Neuronal stem cell (in vitro differentiated cells): ENCODE data around the gene PRXL2C.

Source experiments
- DNase-seq: peaks from one replicate; pipeline ENCODE4 v3.0.0-alpha.2; 2013; ENCODE audit warnings: low spot score
- H2AFZ ChIP-seq: one replicate; pipeline ENCODE4 v1.6.1; 2013; ENCODE audit warnings: mild to moderate bottlenecking, low read length, inconsistent platforms
- H2AK5ac ChIP-seq: 2 replicates; pipeline ENCODE4 v1.6.1; 2013; ENCODE audit warnings: low read depth, mild to moderate bottlenecking, inconsistent platforms, low read length, moderate library complexity, mixed read lengths
- H2BK120ac ChIP-seq: 2 replicates; pipeline ENCODE4 v1.6.1; 2013; ENCODE audit warnings: low read depth, mild to moderate bottlenecking, inconsistent platforms, low read length, moderate library complexity, mixed read lengths
- H2BK12ac ChIP-seq: one replicate; pipeline ENCODE4 v1.6.1; 2013; ENCODE audit warnings: low read length, inconsistent platforms
- H2BK15ac ChIP-seq: 2 replicates; pipeline ENCODE4 v1.6.1; 2013; ENCODE audit warnings: mild to moderate bottlenecking, low read length, inconsistent platforms, mixed read lengths
- H2BK5ac ChIP-seq: one replicate; pipeline ENCODE4 v1.6.1; 2013; ENCODE audit warnings: inconsistent platforms, mild to moderate bottlenecking, low read length, moderate library complexity
- H3K14ac ChIP-seq: one replicate; pipeline ENCODE4 v1.6.1; 2013; ENCODE audit warnings: low read length, inconsistent platforms
- H3K18ac ChIP-seq: 2 replicates; pipeline ENCODE4 v1.6.1; 2013; ENCODE audit warnings: low read length, inconsistent platforms
- H3K23ac ChIP-seq: 2 replicates; pipeline ENCODE4 v1.6.1; 2013; ENCODE audit warnings: low read depth, mild to moderate bottlenecking, mixed read lengths, low read length, inconsistent platforms; ENCODE audit not compliant: poor library complexity
- H3K27ac ChIP-seq: replicated peaks from 3 replicates; pipeline ENCODE4 v1.5.1; 2013; ENCODE audit warnings: low read length, inconsistent platforms
- H3K27me3 ChIP-seq, 3 experiments: 2 replicates each; pipeline ENCODE4 v1.6.1; 2013; ENCODE audit warnings: low read length in 3 of 3, mild to moderate bottlenecking in 2 of 3, inconsistent platforms in 1 of 3, low read depth in 1 of 3, mixed read lengths in 1 of 3, moderate library complexity in 1 of 3; ENCODE audit not compliant: control insufficient read depth in 3 of 3, insufficient read depth in 3 of 3
- H3K36me3 ChIP-seq, 2 donors: replicated peaks in 1 of 2; 2 replicates each; pipeline ENCODE4 v1.6.1; 2013; ENCODE audit warnings: low read length in 2 of 2; ENCODE audit not compliant: control insufficient read depth in 2 of 2, insufficient read depth in 2 of 2
- H3K4ac ChIP-seq: 2 replicates; pipeline ENCODE4 v1.6.1; 2013; ENCODE audit warnings: inconsistent platforms, mild to moderate bottlenecking, low read length, moderate library complexity
- H3K4me1 ChIP-seq, 2 donors: 1 replicate in 1 of 2; 2 replicates in 1 of 2; pipeline ENCODE4 v1.6.1; 2013; ENCODE audit warnings: low read length in 2 of 2, low read depth in 1 of 2; ENCODE audit not compliant: control insufficient read depth in 2 of 2, insufficient read depth in 1 of 2
- H3K4me2 ChIP-seq: one replicate; pipeline ENCODE4 v1.6.1; 2013; ENCODE audit warnings: mild to moderate bottlenecking, low read length, inconsistent platforms; ENCODE audit not compliant: insufficient read depth, poor library complexity, severe bottlenecking
- H3K4me3 ChIP-seq, 2 donors: 2 replicates each; pipeline ENCODE4 v1.5.1; 2013; ENCODE audit warnings: low read length in 2 of 2, mild to moderate bottlenecking in 2 of 2, inconsistent platforms in 1 of 2, moderate library complexity in 1 of 2
- H3K79me1 ChIP-seq: one replicate; pipeline ENCODE4 v1.6.1; 2013; ENCODE audit warnings: low read depth, mild to moderate bottlenecking, inconsistent platforms, low read length, moderate library complexity
- H3K9ac ChIP-seq: one replicate; pipeline ENCODE4 v1.6.1; 2013; ENCODE audit warnings: mild to moderate bottlenecking, low read depth, low read length, inconsistent platforms; ENCODE audit not compliant: poor library complexity
- H3K9me3 ChIP-seq, 2 donors: replicated peaks in 1 of 2; 2 replicates each; pipeline versions ENCODE3 to v1.6.1; 2013; ENCODE audit warnings: low read length in 2 of 2, mild to moderate bottlenecking in 2 of 2, inconsistent platforms in 1 of 2, low read depth in 1 of 2, mixed read lengths in 1 of 2, moderate library complexity in 1 of 2; ENCODE audit not compliant: control insufficient read depth in 2 of 2, insufficient read depth in 1 of 2
- H4K8ac ChIP-seq: one replicate; pipeline ENCODE4 v1.6.1; 2013; ENCODE audit warnings: low read depth, mild to moderate bottlenecking, inconsistent platforms, low read length, moderate library complexity
- H4K91ac ChIP-seq: one replicate; pipeline ENCODE4 v1.6.1; 2013; ENCODE audit warnings: low read length, low read depth, mild to moderate bottlenecking, inconsistent platforms; ENCODE audit not compliant: poor library complexity
- WGBS, 2 donors: extraction: QIAGEN DNeasy Blood & Tissue Kit; methylation state at CpG; one replicate each; pipeline ENCODE4 v1.1.7; 2013; ENCODE audit warnings: missing lambda C conversion rate in 2 of 2, mixed read lengths in 1 of 2; ENCODE audit not compliant: insufficient read length in 2 of 2, insufficient replicate concordance in 1 of 2; ENCODE audit errors: extremely low coverage in 2 of 2; 5-methylcytosine and 5-hydroxymethylcytosine counted together

Gene PRXL2C

GRCh38 chr9:96646081-96646991 lies 8.8 kb downstream of the PRXL2C start:
- no peak overlapping the region for H2BK120ac ChIP-seq
- H2AK5ac ChIP-seq: no peak overlapping the region
- no peaks in the 10 kb centered on the region for H3K27me3 ChIP-seq
- H2BK5ac ChIP-seq: no peak overlapping the region
- no peak overlapping the region for H3K4me2 ChIP-seq
- H3K4ac ChIP-seq: no peak overlapping the region
- no peak overlapping the region for H3K27ac ChIP-seq
- no peak overlapping the region for H3K4me3 ChIP-seq
- no peaks in the 10 kb centered on the region for H3K4me1 ChIP-seq
- H3K23ac ChIP-seq: no peak overlapping the region
- no peak for DNase-seq
- no CpG with 5 or more reads among the region's 13 CpGs for WGBS, 2 donors
- no peak overlapping the region for H2AFZ ChIP-seq
- no peak overlapping the region for H2BK12ac ChIP-seq
- H4K91ac ChIP-seq: no peak overlapping the region
- peaks cover 4 to 14% of the 10 kb centered on the region in 2 donors for H3K36me3 ChIP-seq
- H3K9ac ChIP-seq: no peak overlapping the region
- no peak overlapping the region for H2BK15ac ChIP-seq
- no peak overlapping the region for H3K14ac ChIP-seq
- H3K18ac ChIP-seq: no peak overlapping the region
- H4K8ac ChIP-seq: no peak overlapping the region
- no peaks in the 10 kb centered on the region for H3K79me1 ChIP-seq
- no peaks in the 10 kb centered on the region for H3K9me3 ChIP-seq

- Histone ChIP-seq H3K9ac (no peak overlapping the region), H3K14ac (no peak overlapping the region), H3K4me3 (no peak overlapping the region), H2BK12ac (no peak overlapping the region), H2BK120ac (no peak overlapping the region), H3K79me1 (no peaks in the 10 kb centered on the region), H2AK5ac (no peak overlapping the region), H4K91ac (no peak overlapping the region), H3K27ac (no peak overlapping the region), H3K18ac (no peak overlapping the region), H2AFZ (no peak overlapping the region), H3K23ac (no peak overlapping the region), H3K4me2 (no peak overlapping the region), H2BK15ac (no peak overlapping the region), H2BK5ac (no peak overlapping the region), H3K4ac (no peak overlapping the region), H3K36me3 (peaks cover 4% of the 10 kb centered on the region in 2 donors), H4K8ac (no peak overlapping the region), H3K27me3 (no peaks in the 10 kb centered on the region), H3K9me3 (no peaks in the 10 kb centered on the region), H3K4me1 (no peaks in the 10 kb centered on the region)
- WGBS, 2 donors: no CpG with 5 or more reads among the region's 2 CpGs
- no peak for DNase-seq
Measured at GRCh38 chr9:96644137-96644536, 11.0 kb downstream of the PRXL2C start.

GRCh38 chr9:96641514-96641913 lies 13.6 kb downstream of the PRXL2C start:
- Histone ChIP-seq H3K14ac (no peak overlapping the region), H3K36me3 (peaks cover 3 to 4% of the 10 kb centered on the region in 2 donors), H2BK12ac (no peak overlapping the region), H3K79me1 (no peaks in the 10 kb centered on the region), H3K4me2 (no peak overlapping the region), H3K18ac (no peak overlapping the region), H2AK5ac (no peak overlapping the region), H4K91ac (no peak overlapping the region), H3K4me3 (no peak overlapping the region), H3K9ac (no peak overlapping the region), H3K27me3 (no peaks in the 10 kb centered on the region), H3K27ac (no peak overlapping the region), H2BK5ac (no peak overlapping the region), H2AFZ (no peak overlapping the region), H3K9me3 (no peaks in the 10 kb centered on the region), H3K23ac (no peak overlapping the region), H2BK15ac (no peak overlapping the region), H3K4me1 (no peaks in the 10 kb centered on the region), H2BK120ac (no peak overlapping the region), H4K8ac (no peak overlapping the region), H3K4ac (no peak overlapping the region)
- DNase-seq: no peak
- WGBS, 2 donors: no CpG with 5 or more reads among the region's 3 CpGs

GRCh38 chr9:96638606-96639364 lies 16.3 kb downstream of the PRXL2C start:
- Histone ChIP-seq H3K4me3 (no peak overlapping the region), H3K18ac (no peak overlapping the region), H3K36me3 (no peaks in the 10 kb centered on the region), H2AK5ac (no peak overlapping the region), H3K27me3 (no peaks in the 10 kb centered on the region), H2BK15ac (no peak overlapping the region), H3K4me1 (no peaks in the 10 kb centered on the region), H3K9me3 (no peaks in the 10 kb centered on the region), H3K14ac (no peak overlapping the region), H4K91ac (no peak overlapping the region), H2BK5ac (no peak overlapping the region), H3K4ac (no peak overlapping the region), H3K23ac (no peak overlapping the region), H4K8ac (no peak overlapping the region), H2AFZ (no peak overlapping the region), H3K79me1 (no peaks in the 10 kb centered on the region), H2BK12ac (peak overlapping the region; percentile 41), H3K4me2 (no peak overlapping the region), H3K9ac (no peak overlapping the region), H2BK120ac (no peak overlapping the region), H3K27ac (no peak overlapping the region)
- DNase-seq: no peak
- WGBS, 2 donors: no CpG with 5 or more reads among the region's 19 CpGs
